DOHH2 (cell line): Measurements from ENCODE around the gene ARL16.

ENCODE experiments used
- EZH2phosphoT487 ChIP-seq: fragments of 200-600 bp; sonication (generic); IDR thresholded peaks from 2 replicates; pipeline ENCODE4 v1.6.1; 2017; ENCODE audit warnings: borderline replicate concordance, mild to moderate bottlenecking, antibody characterized with exemption, low read length, moderate library complexity, mixed read lengths
- TF ChIP-seq, protein P1 (sequence below): fragments of 200-600 bp; sonication (generic); IDR thresholded peaks from one replicate; pipeline ENCODE4 v1.5.1; 2014; ENCODE audit warnings: antibody characterized with exemption, mild to moderate bottlenecking, low read depth, low read length; ENCODE audit not compliant: poor library complexity, severe bottlenecking

DNA sequence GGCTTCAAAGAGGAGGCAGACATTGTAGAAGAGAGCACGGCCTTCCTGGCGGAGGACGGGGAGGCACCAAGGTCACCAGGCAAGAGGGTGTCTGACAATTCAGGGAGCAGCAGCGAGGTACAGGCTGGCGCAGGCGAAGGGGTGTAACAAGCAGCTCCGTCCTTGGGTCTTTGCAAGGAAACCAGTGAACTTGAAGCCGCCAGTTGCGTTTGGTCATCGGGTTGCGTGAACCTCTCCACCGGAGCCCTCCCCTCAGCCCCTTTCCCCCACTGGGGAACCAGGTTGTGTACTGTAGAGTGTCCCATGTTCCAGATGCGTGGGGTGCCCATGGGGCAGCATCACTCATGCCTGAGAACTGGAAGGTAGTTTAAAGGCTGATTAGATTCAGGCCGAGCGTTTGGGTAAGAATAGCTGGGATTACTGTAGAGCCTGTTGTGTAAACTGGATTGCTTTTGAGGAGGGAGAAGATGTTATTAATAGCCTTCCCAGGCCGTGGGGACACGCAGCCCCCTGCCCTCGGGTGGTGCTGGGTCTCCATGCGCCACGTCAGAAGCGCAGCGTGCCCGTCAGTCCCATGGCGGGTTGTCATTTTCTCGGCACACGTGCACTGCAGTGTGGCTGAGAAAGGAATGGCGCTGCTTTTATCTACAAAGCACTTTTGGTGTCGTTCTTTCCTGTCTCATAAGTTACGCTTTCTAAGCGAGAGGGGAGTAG is 22.1 kb upstream of the ARL16 start:
- TF ChIP-seq, protein P1, sequence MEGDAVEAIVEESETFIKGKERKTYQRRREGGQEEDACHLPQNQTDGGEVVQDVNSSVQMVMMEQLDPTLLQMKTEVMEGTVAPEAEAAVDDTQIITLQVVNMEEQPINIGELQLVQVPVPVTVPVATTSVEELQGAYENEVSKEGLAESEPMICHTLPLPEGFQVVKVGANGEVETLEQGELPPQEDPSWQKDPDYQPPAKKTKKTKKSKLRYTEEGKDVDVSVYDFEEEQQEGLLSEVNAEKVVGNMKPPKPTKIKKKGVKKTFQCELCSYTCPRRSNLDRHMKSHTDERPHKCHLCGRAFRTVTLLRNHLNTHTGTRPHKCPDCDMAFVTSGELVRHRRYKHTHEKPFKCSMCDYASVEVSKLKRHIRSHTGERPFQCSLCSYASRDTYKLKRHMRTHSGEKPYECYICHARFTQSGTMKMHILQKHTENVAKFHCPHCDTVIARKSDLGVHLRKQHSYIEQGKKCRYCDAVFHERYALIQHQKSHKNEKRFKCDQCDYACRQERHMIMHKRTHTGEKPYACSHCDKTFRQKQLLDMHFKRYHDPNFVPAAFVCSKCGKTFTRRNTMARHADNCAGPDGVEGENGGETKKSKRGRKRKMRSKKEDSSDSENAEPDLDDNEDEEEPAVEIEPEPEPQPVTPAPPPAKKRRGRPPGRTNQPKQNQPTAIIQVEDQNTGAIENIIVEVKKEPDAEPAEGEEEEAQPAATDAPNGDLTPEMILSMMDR = no peak
- no peak for TF ChIP-seq EZH2phosphoT487
